Small intestine (tissue), 7 donors: ENCODE data around the gene DBF4. TPM values are rescaled to one million over a fixed set of nuclear protein-coding genes. Genes with fewer than 3 reads are reported as not detected.
"Not testable (repeated sequence)": the region's sequence is repeated elsewhere in the genome, so short reads cannot be mapped to it uniquely, and the experiment has no call there.

Experiments
- DNase-seq, 2 donors: peaks; one replicate each; pipeline versions ENCODE4 v3.0.0 to v3.0.0-alpha.2; 2013
- FAIRE-seq: peaks from 2 replicates; lab custom pipeline; 2012; peaks lifted over from hg19 to GRCh38; lab: Jason Lieb, UNC
- H3K27ac ChIP-seq, 3 donors: one replicate each; pipeline ENCODE4 v1.5.1; 2013; ENCODE audit warnings: low read length in 2 of 3, mild to moderate bottlenecking in 2 of 3, control low read depth in 1 of 3, inconsistent platforms in 1 of 3, low read depth in 1 of 3, moderate library complexity in 1 of 3
- H3K27me3 ChIP-seq, 3 donors: one replicate each; pipeline ENCODE4 v1.6.1; 2013; ENCODE audit warnings: low read length in 3 of 3, inconsistent platforms in 1 of 3; ENCODE audit not compliant: control insufficient read depth in 3 of 3, insufficient read depth in 3 of 3
- H3K36me3 ChIP-seq, 3 donors: one replicate each; pipeline ENCODE4 v1.6.1; 2013; ENCODE audit warnings: low read length in 3 of 3, inconsistent platforms in 1 of 3, low read depth in 1 of 3, mild to moderate bottlenecking in 1 of 3, moderate library complexity in 1 of 3; ENCODE audit not compliant: control insufficient read depth in 3 of 3, insufficient read depth in 2 of 3
- H3K4me1 ChIP-seq, 3 donors: one replicate each; pipeline ENCODE4 v1.6.1; 2013; ENCODE audit warnings: low read length in 2 of 3, inconsistent platforms in 1 of 3, low read depth in 1 of 3, mild to moderate bottlenecking in 1 of 3, moderate library complexity in 1 of 3; ENCODE audit not compliant: control insufficient read depth in 3 of 3, insufficient read depth in 2 of 3
- H3K4me3 ChIP-seq, 3 donors: one replicate each; pipeline ENCODE4 v1.5.1; 2013; ENCODE audit warnings: low read length in 3 of 3, control low read depth in 1 of 3, inconsistent platforms in 1 of 3, low read depth in 1 of 3, mild to moderate bottlenecking in 1 of 3, moderate library complexity in 1 of 3
- H3K9me3 ChIP-seq, 2 donors: one replicate each; pipeline ENCODE4 v1.6.1; 2013; ENCODE audit warnings: low read depth in 1 of 2, low read length in 1 of 2; ENCODE audit not compliant: control insufficient read depth in 2 of 2, insufficient read depth in 1 of 2
- WGBS, 3 donors: extraction: QIAGEN DNeasy Blood & Tissue Kit; methylation state at CpG; one replicate each; pipeline ENCODE4 v1.1.7; 2013; 5-methylcytosine and 5-hydroxymethylcytosine counted together
- polyA plus RNA-seq, 4 donors: library from polyadenylated mRNA; stranded (reverse) in 3 of 4; unstranded in 1 of 4; fragments of 200-250 nt in 3 of 4; fragments of 120-200 nt in 1 of 4; gene quantifications; one replicate each; pipeline versions ENCODE4 v1.2.1 to v1.2.3, GENCODE V29; 2013
- donor health status: healthy with polysubstance abuse.
- donor health status: control.
- donor health status: control.
- donor health status: Bipolar disorder and iron deficiency.
- donor health status: healthy.

DBF4 gene
- polyA plus RNA-seq, 4 donors, result 2.0 to 20.7 (median 8.8) TPM

DNA sequence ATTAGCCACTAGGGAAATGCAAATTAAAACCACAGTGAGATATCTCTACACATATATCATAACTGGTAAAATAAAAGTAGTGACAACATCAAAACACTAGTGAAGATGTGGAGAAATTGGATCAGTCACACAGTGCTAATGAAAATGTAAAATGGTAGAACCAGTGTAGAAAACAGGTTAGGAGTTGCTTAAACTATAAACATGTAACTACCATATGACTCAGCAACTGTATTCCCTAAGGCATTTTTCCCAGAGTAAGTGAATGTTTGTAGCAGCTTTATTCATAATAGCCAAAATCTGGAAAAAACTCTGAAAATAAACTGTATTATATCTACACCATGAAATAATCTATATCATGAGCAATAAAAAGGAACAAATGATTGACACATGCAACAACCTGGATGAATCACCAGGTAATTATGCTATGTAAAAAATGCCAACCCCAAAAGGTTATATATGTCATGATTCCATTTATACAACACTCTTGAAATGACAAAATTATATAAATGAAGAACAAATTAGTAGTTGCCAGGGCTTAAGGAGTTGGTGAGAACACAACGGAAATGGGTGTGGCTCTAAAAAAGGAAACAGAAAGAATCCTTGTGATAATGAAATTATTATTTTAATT, 22.9 kb upstream of the DBF4 start:
- Histone ChIP-seq H3K27ac (no peak overlapping the region), H3K36me3 (peaks cover 0 to 15% (median 0%) of the 10 kb centered on the region in 3 donors), H3K4me3 (no peak overlapping the region), H3K9me3 (peaks cover 0 to 4% of the 10 kb centered on the region in 2 donors), H3K4me1 (no peaks in the 10 kb centered on the region), H3K27me3 (no peaks in the 10 kb centered on the region)
- DNase-seq, result no peak
- peak; percentile 78 for FAIRE-seq
- 63 to 82% (median 70%) methylated on average over 1 of the region's 1 CpG for whole genome bisulfite sequencing, 3 donors

DNA sequence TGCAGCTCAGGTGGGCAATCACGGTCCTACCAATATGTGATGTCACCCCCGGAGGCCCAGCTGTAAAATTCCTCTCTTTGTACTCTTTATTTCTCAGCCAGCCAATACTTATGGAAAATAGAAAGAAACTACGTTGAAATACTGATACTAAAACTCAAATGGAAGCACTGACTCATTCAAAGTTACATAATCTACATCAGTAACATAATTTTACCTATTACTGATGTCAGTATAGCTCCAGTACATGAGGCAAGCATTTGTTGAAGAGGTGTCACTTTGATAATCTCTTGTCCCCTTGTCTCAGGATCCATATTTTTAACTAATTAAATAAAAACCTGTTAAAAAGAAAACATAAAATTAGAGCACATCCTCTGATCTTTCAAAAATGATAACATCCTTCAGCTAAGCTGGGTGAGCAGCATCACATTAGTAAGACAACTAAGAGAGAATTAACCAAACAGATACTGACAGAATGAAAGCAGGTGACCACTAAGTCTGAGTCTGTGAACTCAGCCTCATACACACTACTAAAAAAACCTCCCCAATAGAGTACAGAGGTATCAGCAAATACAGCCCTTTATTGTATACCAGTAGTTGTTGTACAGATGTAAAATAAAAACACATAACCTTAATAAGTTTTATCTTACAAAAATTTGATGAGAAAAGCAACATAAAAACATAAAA, 17.7 kb upstream of the DBF4 start:
- Histone ChIP-seq H3K4me1 (no peaks in the 10 kb centered on the region), H3K9me3 (peaks cover 0 to 11% of the 10 kb centered on the region in 2 donors), H3K36me3 (peaks cover 0 to 11% (median 0%) of the 10 kb centered on the region in 3 donors), H3K4me3 (no peak overlapping the region), H3K27me3 (no peaks in the 10 kb centered on the region), H3K27ac (peak overlapping the region in 1 of 3 donors; percentile 58)
- 88 to 94% (median 92%) methylated on average over 3 of the region's 3 CpGs for WGBS, 3 donors
- DNase-seq (no peak), FAIRE-seq (no peak)

DNA sequence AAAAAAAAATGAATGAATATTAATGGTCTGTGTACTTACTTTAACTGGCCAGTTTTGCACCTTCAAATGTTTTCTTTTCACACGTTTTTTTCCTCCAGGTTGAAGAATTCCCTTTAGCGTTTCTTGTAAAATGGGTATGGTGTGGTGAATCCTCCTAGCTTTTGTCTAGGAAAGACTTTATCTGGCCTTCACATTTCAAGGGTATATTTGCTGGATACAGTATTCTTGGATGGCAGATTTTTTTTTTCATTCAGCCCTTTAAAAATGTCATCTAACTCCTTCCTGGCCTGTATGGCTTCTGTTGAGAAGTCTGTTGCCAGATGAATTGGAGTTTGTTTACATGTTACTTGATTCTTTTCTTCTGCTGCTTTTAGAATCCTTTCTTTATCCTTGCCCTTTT, 10.2 kb upstream of the DBF4 start:
- DNase-seq (no peak), FAIRE-seq (no peak)
- Histone ChIP-seq H3K4me1 (no peaks in the 10 kb centered on the region), H3K27ac (no peak overlapping the region), H3K4me3 (no peak overlapping the region), H3K9me3 (peaks cover 0 to 44% of the 10 kb centered on the region in 2 donors), H3K36me3 (peaks cover 0 to 30% (median 9%) of the 10 kb centered on the region in 3 donors), H3K27me3 (no peaks in the 10 kb centered on the region)
- WGBS, 3 donors, result 93 to 98% (median 97%) methylated on average over 2 of the region's 2 CpGs

DNA sequence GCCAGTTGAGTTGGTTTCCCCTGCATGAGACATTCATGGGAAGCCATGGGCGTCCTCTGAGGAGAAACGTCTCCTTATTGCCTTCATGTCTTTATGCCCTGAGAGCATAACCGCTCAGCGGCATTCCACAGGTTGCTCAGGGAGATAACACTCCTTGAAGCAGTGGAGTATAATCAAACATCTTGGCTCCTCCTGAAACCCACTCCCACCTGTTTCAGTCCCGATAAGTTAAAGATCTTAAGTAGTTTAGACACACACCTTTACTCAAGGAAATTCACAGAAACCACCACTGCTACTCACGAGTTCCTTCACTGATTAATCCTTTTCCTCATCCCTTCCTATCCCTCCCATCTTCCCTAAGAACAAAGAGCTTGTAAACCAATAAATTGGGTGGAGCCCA, 9.8 kb upstream of the DBF4 start:
- not testable (repeated sequence) for H3K27me3 ChIP-seq, H3K4me1 ChIP-seq, H3K27ac ChIP-seq, FAIRE-seq, DNase-seq, H3K4me3 ChIP-seq
- Histone ChIP-seq H3K36me3 (peaks cover 0 to 32% (median 11%) of the 10 kb centered on the region in 3 donors), H3K9me3 (peaks cover 0 to 47% of the 10 kb centered on the region in 2 donors)
- 93 to 97% (median 97%) methylated on average over 6 of the region's 6 CpGs for WGBS, 3 donors

DNA sequence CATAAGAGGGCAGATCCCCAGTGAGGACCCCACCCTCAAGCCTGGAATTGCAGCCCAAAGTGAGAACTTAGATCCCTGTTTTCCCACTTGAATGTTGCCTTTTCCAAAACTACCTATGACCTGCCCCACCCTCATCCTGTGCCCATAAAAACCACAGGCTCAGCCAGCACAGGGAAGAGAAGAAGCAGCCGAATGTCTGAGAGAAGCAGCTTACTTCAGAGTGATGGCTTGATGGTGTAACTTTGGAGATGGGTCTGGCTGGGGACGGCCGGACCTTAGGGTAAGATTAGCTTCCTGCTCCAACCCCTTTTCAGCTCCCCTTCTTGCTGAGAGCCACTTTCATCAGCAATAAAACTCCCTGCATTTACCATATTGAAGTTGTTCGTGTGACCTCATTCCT, 5.8 kb upstream of the DBF4 start:
- Histone ChIP-seq H3K9me3 (peaks cover 0 to 38% of the 10 kb centered on the region in 2 donors), H3K27ac (no peak overlapping the region), H3K36me3 (peaks cover 0 to 27% (median 9%) of the 10 kb centered on the region in 3 donors), H3K4me1 (peaks cover 0 to 3% (median 3%) of the 10 kb centered on the region in 3 donors), H3K4me3 (no peak overlapping the region), H3K27me3 (no peaks in the 10 kb centered on the region)
- DNase-seq, result no peak
- 95 to 97% (median 96%) methylated on average over 4 of the region's 4 CpGs for WGBS, 3 donors
- FAIRE-seq, result no peak

DNA sequence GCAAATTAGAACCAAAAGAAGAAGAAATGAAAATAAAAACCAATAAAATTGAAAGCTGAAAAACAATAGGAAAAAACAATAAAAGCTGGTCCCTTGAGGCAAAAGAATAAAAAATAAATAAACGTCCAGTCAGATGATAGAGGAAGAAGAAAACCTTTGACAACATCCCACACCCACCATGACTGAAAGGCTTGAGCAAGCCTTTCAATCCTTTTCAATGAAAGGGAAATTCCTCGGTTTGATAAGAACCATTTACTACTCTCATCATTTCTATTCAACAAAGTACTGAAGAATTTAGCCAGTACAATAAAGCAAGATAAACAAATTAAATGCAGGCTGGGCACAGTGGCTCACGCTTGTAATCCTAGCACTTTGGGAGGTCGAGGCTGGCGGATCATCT, 3.9 kb upstream of the DBF4 start:
- 89 to 95% (median 91%) methylated on average over 5 of the region's 5 CpGs for WGBS, 3 donors
- FAIRE-seq, result no peak

DNA sequence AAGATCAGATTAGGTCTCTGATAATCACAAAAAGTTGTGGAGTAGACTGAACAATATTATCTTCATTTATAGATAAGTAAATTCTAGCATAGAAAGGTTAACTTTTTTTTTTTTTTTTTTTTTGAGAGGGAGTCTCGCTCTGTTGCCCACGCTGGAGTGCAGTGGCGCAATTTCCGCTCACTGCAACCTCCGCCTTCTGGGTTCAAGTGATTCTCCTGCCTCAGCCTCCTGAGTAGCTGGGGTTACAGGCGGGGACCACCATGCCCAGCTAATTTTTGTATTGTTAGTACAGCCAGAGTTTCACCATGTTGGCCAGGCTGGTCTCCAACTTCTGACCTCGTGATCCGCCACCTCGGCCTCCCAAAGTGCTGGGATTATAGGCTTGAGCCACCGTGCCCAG, 3.0 kb upstream of the DBF4 start:
- 93 to 99% (median 97%) methylated on average over 10 of the region's 10 CpGs for WGBS, 3 donors
- H3K27ac ChIP-seq, H3K4me3 ChIP-seq, FAIRE-seq, DNase-seq, H3K4me1 ChIP-seq, H3K27me3 ChIP-seq: not testable (repeated sequence)
- Histone ChIP-seq H3K36me3 (peaks cover 0 to 17% (median 5%) of the 10 kb centered on the region in 3 donors), H3K9me3 (peaks cover 0 to 17% of the 10 kb centered on the region in 2 donors)

More for the DNA sequence above, 3.9 kb upstream of the DBF4 start:
- Histone ChIP-seq H3K4me1 (peaks cover 0 to 3% (median 3%) of the 10 kb centered on the region in 3 donors), H3K36me3 (peaks cover 0 to 17% (median 8%) of the 10 kb centered on the region in 3 donors), H3K4me3 (no peak overlapping the region), H3K27ac (no peak overlapping the region), H3K9me3 (peaks cover 0 to 25% of the 10 kb centered on the region in 2 donors), H3K27me3 (no peaks in the 10 kb centered on the region)
- DNase-seq, result no peak

DNA sequence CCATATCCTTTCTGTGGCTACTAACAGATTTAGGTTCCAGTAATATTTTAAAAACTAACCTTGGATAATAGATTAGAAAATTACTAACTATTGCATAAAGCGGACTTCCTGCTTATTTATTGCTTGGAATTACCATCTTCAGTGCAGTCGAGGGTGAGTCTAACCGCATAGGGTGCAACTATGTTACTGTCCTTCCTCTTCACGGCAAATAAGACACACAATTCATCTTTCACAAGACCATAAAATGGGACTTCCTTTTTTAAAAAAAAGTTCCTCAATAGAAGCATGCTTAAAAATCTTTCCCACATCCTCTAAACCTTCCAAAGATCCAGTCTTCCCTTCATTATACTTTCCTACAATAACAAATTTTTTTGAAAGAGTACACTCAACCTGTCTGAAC, 2.2 kb upstream of the DBF4 start:
- Histone ChIP-seq H3K27ac (peak overlapping the region in 1 of 3 donors; percentile 3), H3K27me3 (no peaks in the 10 kb centered on the region), H3K36me3 (peaks cover 0 to 14% (median 5%) of the 10 kb centered on the region in 3 donors), H3K9me3 (peaks cover 0 to 15% of the 10 kb centered on the region in 2 donors), H3K4me3 (no peak overlapping the region), H3K4me1 (peaks cover 0 to 10% (median 3%) of the 10 kb centered on the region in 3 donors)
- 45 to 57% (median 46%) methylated on average over 4 of the region's 4 CpGs for WGBS, 3 donors
- FAIRE-seq (no peak), DNase-seq (peak in 1 of 2 donors; percentile 18)
